Endothelial cell of umbilical vein (primary cell): Measurements from ENCODE around the gene TTI1. TPM values are rescaled to one million over a fixed set of nuclear protein-coding genes. Genes with fewer than 3 reads are reported as not detected.

Experiments
- BruUV-seq: library from RNA; stranded (reverse); fragments of 400-500 nt; replicated peaks from 2 replicates; lab custom pipeline; 2021; lab: Mats Ljungman, UMichigan
- CTCF ChIA-PET: fragments of 300-600, 350-600 bp; sonication (Branson Sonifier 250); formaldehyde crosslinking; loops from one replicate; lab custom pipeline; 2021; ENCODE audit warnings: antibody characterized with exemption, inconsistent platforms; lab: Charles Lee
- POLR2A ChIA-PET: fragments of 300-600, 350-600 bp; sonication (Branson Sonifier 250); formaldehyde crosslinking; loops from one replicate; lab custom pipeline; 2021; ENCODE audit warnings: antibody characterized with exemption, inconsistent platforms; lab: Charles Lee
- DNase-seq: peaks from one replicate; pipeline ENCODE4 v3.0.0-alpha.2; 2011; ENCODE audit warnings: low read depth, low spot score
- FAIRE-seq: peaks from 2 replicates; lab custom pipeline; 2011; peaks lifted over from hg19 to GRCh38; lab: Jason Lieb, UNC
- H2AFZ ChIP-seq: 2 replicates; pipeline ENCODE4 v1.6.0; 2012; ENCODE audit warnings: low read depth, low read length, control low read depth, inconsistent platforms
- H3K27ac ChIP-seq: 2 replicates; pipeline ENCODE4 v1.5.1; 2011; ENCODE audit warnings: low read depth, mild to moderate bottlenecking, control low read depth, low read length, moderate library complexity; ENCODE audit not compliant: insufficient read depth
- H3K27me3 ChIP-seq, 2 experiments: 2 replicates each; pipeline versions ENCODE4 v1.6.0 to v1.6.1; 2011; ENCODE audit warnings: low read length in 2 of 2, mixed read lengths in 1 of 2; ENCODE audit not compliant: control insufficient read depth in 2 of 2, insufficient read depth in 2 of 2
- H3K36me3 ChIP-seq, 2 experiments: 2 replicates in 1 of 2; 3 replicates in 1 of 2; pipeline ENCODE4 v1.5.1; 2011; ENCODE audit warnings: low read length in 2 of 2, mild to moderate bottlenecking in 1 of 2, moderate library complexity in 1 of 2; ENCODE audit not compliant: control insufficient read depth in 2 of 2, insufficient read depth in 2 of 2; ENCODE audit errors: extremely low read depth in 1 of 2
- H3K4me1 ChIP-seq: 3 replicates; pipeline ENCODE4 v1.5.1; 2011; ENCODE audit warnings: mild to moderate bottlenecking, low read length; ENCODE audit not compliant: control insufficient read depth, insufficient read depth; ENCODE audit errors: extremely low read depth
- H3K4me2 ChIP-seq: 2 replicates; pipeline ENCODE4 v1.6.1; 2011; ENCODE audit warnings: low read length, control low read depth, mixed read lengths; ENCODE audit not compliant: insufficient read depth
- H3K4me3 ChIP-seq, 3 experiments: fragments of 200-600 bp in 1 of 3; sonication (generic), shearing (Covaris generic) in 1 of 3; replicated peaks in 1 of 3; 2 replicates each; pipeline ENCODE4 v1.5.1; 2011 to 2016; ENCODE audit warnings: control low read depth in 3 of 3, low read length in 3 of 3, mild to moderate bottlenecking in 2 of 3, inconsistent platforms in 1 of 3, low read depth in 1 of 3, moderate library complexity in 1 of 3; ENCODE audit not compliant: insufficient read depth in 1 of 3
- H3K79me2 ChIP-seq: 2 replicates; pipeline ENCODE4 v1.6.0; 2012; ENCODE audit warnings: low read length, inconsistent platforms; ENCODE audit not compliant: control insufficient read depth, insufficient read depth
- H3K9ac ChIP-seq: replicated peaks from 2 replicates; pipeline ENCODE3; 2011; ENCODE audit warnings: low read length, control low read depth; ENCODE audit not compliant: insufficient read depth; ENCODE audit errors: extremely low read depth
- H3K9me1 ChIP-seq: replicated peaks from 3 replicates; pipeline ENCODE4 v1.6.0; 2011; ENCODE audit warnings: mild to moderate bottlenecking, low read length; ENCODE audit not compliant: control insufficient read depth, insufficient read depth; ENCODE audit errors: extremely low read depth
- H3K9me3 ChIP-seq: replicated peaks from 2 replicates; pipeline ENCODE4 v1.5.1; 2012; ENCODE audit warnings: low read length, inconsistent platforms; ENCODE audit not compliant: control insufficient read depth, insufficient read depth
- H4K20me1 ChIP-seq: replicated peaks from 2 replicates; pipeline ENCODE3; 2011; ENCODE audit warnings: mild to moderate bottlenecking, low read length; ENCODE audit not compliant: control insufficient read depth, insufficient read depth; ENCODE audit errors: extremely low read depth
- CTCF ChIP-seq, 2 donors: IDR thresholded peaks; 1 replicate in 1 of 2; 2 replicates in 1 of 2; pipeline ENCODE4 v1.5.1; 2011; ENCODE audit warnings: low read length in 2 of 2, mild to moderate bottlenecking in 2 of 2, moderate library complexity in 2 of 2, control low read depth in 1 of 2, inconsistent platforms in 1 of 2, low read depth in 1 of 2; ENCODE audit not compliant: insufficient read depth in 1 of 2; ENCODE audit errors: extremely low read depth in 1 of 2
- EZH2 ChIP-seq: IDR thresholded peaks from 2 replicates; pipeline ENCODE4 v1.6.1; 2012; ENCODE audit warnings: borderline replicate concordance, low read depth, mild to moderate bottlenecking, moderate library complexity, low read length, inconsistent platforms; ENCODE audit not compliant: severe bottlenecking
- FOS ChIP-seq: IDR thresholded peaks from 2 replicates; pipeline ENCODE4 v1.6.1; 2011; ENCODE audit warnings: mild to moderate bottlenecking, low read length, moderate library complexity, borderline replicate concordance; ENCODE audit not compliant: insufficient read depth
- GATA2 ChIP-seq: IDR thresholded peaks from 2 replicates; pipeline ENCODE4 v1.7.0; 2011; ENCODE audit warnings: low read depth, mild to moderate bottlenecking, moderate library complexity, mixed read lengths, low read length; ENCODE audit not compliant: insufficient read length, insufficient read depth
- JUN ChIP-seq: IDR thresholded peaks from 2 replicates; pipeline ENCODE4 v1.6.1; 2011; ENCODE audit warnings: borderline replicate concordance, low read depth; ENCODE audit not compliant: insufficient read length, insufficient read depth
- MAX ChIP-seq: IDR thresholded peaks from 2 replicates; pipeline ENCODE4 v1.6.1; 2011; ENCODE audit not compliant: insufficient read depth, insufficient read length
- MYC ChIP-seq: IDR thresholded peaks from one replicate; pipeline ENCODE4 v1.6.1; 2011; ENCODE audit warnings: mild to moderate bottlenecking, low read depth, low read length
- POLR2A ChIP-seq: IDR thresholded peaks from 2 replicates; pipeline ENCODE4 v1.6.1; 2012; ENCODE audit warnings: low read depth, mild to moderate bottlenecking, control low read depth, low read length
- POLR2AphosphoS5 ChIP-seq: IDR thresholded peaks from 2 replicates; pipeline ENCODE4 v1.6.1; 2012; ENCODE audit warnings: low read depth, mild to moderate bottlenecking, control low read depth, low read length, moderate library complexity; ENCODE audit not compliant: insufficient read depth
- dilution Hi-C: fragments of 300-500 bp; cut with MboI; formaldehyde crosslinking; loops from one replicate; pipeline ENCODE4 v1.15.0; 2019; ENCODE audit warnings: low sequenced_read_pairs; ENCODE audit not compliant: extremely low pct_ligation_motif_present
- intact Hi-C: fragments of 100-400 bp; cut with micrococcal nuclease; formaldehyde crosslinking; loops from one replicate; pipeline ENCODE4 v1.10.0; 2022
- polyA plus RNA-seq, 4 experiments: library from polyadenylated mRNA; depleted of rRNA in 3 of 4; stranded (reverse) in 3 of 4; unstranded in 1 of 4; fragments of >200 nt; gene quantifications; 2 replicates each; pipeline versions ENCODE4 v1.2.1 to v1.2.3, GENCODE V29; 2011 to 2012; ENCODE audit warnings: missing spikeins in 1 of 4
- total RNA-seq: library from RNA; stranded (reverse); gene quantifications from 2 replicates; pipeline ENCODE4 v1.2.3, GENCODE V29; 2021

TTI1 gene
- total and polyA plus RNA-seq, 2 donors (not counting 3 experiments of a cell fraction or from before 2014, with no cell fraction given), result 13.2 to 23.2 TPM

- no peak for FAIRE-seq
- Histone ChIP-seq H3K9me3 (no peaks in the 10 kb centered on the region), H2AFZ (no peak overlapping the region), H3K4me2 (no peak overlapping the region), H3K4me1 (peaks cover 27% of the 10 kb centered on the region), H3K36me3 (peaks cover 1 to 8% of the 10 kb centered on the region in 2 experiments), H3K9me1 (no peaks in the 10 kb centered on the region), H4K20me1 (no peaks in the 10 kb centered on the region), H3K79me2 (peaks cover 76% of the 10 kb centered on the region), H3K27me3 (no peaks in the 10 kb centered on the region), H3K4me3 (no peak overlapping the region), H3K27ac (no peak overlapping the region), H3K9ac (no peak overlapping the region)
- dilution Hi-C loops, result no loop called here
- intact Hi-C loops, result loop anchor here (5.0 kb wide), 1 partner anchor 474 kb away; no protein-coding TSS in a partner anchor
- no TSS peak for BruUV-seq
- TF ChIP-seq CTCF (IDR thresholded peaks at IDR 0.05; ENCODE audit: extremely low read depth in 1 of 2, insufficient read depth in 1 of 2, low read depth in 1 of 2, low read length in 2 of 2) (no peak), EZH2 (no peak), POLR2A (no peak), FOS (no peak), GATA2 (no peak), JUN (no peak), POLR2AphosphoS5 (no peak), MYC (no peak), MAX (no peak)
- ChIA-PET CTCF (interaction anchor here (1.1 to 2.6 kb wide), 3 partner anchors 14 to 185 kb away, joined by 4 to 9 read pairs (median 4); no protein-coding TSS in a partner anchor), POLR2A (no interaction called here)
- no peak for DNase-seq
Measured at GRCh38 chr20:38036366-38036765, 3.1 kb upstream of the TTI1 start.
